DOHH2 (cell line): ENCODE measurements around the gene NETO1.

Experiments
- H3F3A ChIP-seq: fragments of 200-600 bp; sonication (generic), shearing (Covaris generic); 2 replicates; pipeline ENCODE4 v1.6.0; 2016; ENCODE audit warnings: antibody characterized with exemption, mild to moderate bottlenecking; ENCODE audit not compliant: control insufficient read depth, insufficient read depth
- H3K27ac ChIP-seq: fragments of 200-600 bp; sonication (generic); 2 replicates; pipeline ENCODE4 v1.5.1; 2014; ENCODE audit warnings: low read depth, mild to moderate bottlenecking, low read length, moderate library complexity
- H3K27me3 ChIP-seq: fragments of 200-600 bp; sonication (generic); 2 replicates; pipeline ENCODE4 v1.6.1; 2014; ENCODE audit warnings: mild to moderate bottlenecking, low read length, mixed read lengths; ENCODE audit not compliant: control insufficient read depth
- H3K36me3 ChIP-seq: fragments of 200-600 bp; sonication (generic); 2 replicates; pipeline ENCODE4 v1.6.1; 2014; ENCODE audit warnings: mild to moderate bottlenecking, low read length, moderate library complexity, mixed read lengths; ENCODE audit not compliant: control insufficient read depth
- H3K4me1 ChIP-seq: fragments of 200-600 bp; sonication (generic); 2 replicates; pipeline ENCODE4 v1.6.1; 2014; ENCODE audit warnings: mild to moderate bottlenecking, low read length, mixed read lengths; ENCODE audit not compliant: control insufficient read depth
- H3K4me2 ChIP-seq: fragments of 200-600 bp; sonication (generic); 2 replicates; pipeline ENCODE4 v1.6.0; 2014; ENCODE audit warnings: mild to moderate bottlenecking, low read length, moderate library complexity
- H3K4me3 ChIP-seq: fragments of 200-600 bp; sonication (generic); 2 replicates; pipeline ENCODE4 v1.5.1; 2014; ENCODE audit warnings: mild to moderate bottlenecking, low read length, mixed read lengths
- H3K79me2 ChIP-seq: fragments of 200-600 bp; sonication (generic); 2 replicates; pipeline ENCODE4 v1.6.1; 2014; ENCODE audit warnings: mild to moderate bottlenecking, low read length, mixed read lengths; ENCODE audit not compliant: control insufficient read depth
- H3K9me2 ChIP-seq: fragments of 200-600 bp; sonication (generic); replicated peaks from 2 replicates; pipeline ENCODE4 v1.6.1; 2014; ENCODE audit warnings: mild to moderate bottlenecking, low read length, mixed read lengths; ENCODE audit not compliant: control insufficient read depth
- H3K9me3 ChIP-seq: fragments of 200-600 bp; sonication (generic); 2 replicates; pipeline ENCODE4 v1.6.1; 2014; ENCODE audit warnings: antibody characterized with exemption, low read length, mixed read lengths; ENCODE audit not compliant: control insufficient read depth, insufficient read depth
- H4K20me1 ChIP-seq: fragments of 200-600 bp; sonication (generic); 2 replicates; pipeline ENCODE4 v1.6.0; 2014; ENCODE audit warnings: low read depth, mild to moderate bottlenecking, antibody characterized with exemption, low read length, moderate library complexity; ENCODE audit not compliant: control insufficient read depth, insufficient read depth
- EZH2phosphoT487 ChIP-seq: fragments of 200-600 bp; sonication (generic); IDR thresholded peaks from 2 replicates; pipeline ENCODE4 v1.6.1; 2017; ENCODE audit warnings: borderline replicate concordance, mild to moderate bottlenecking, antibody characterized with exemption, low read length, moderate library complexity, mixed read lengths
- TF ChIP-seq, protein P1 (sequence below): fragments of 200-600 bp; sonication (generic); IDR thresholded peaks from one replicate; pipeline ENCODE4 v1.5.1; 2014; ENCODE audit warnings: antibody characterized with exemption, mild to moderate bottlenecking, low read depth, low read length; ENCODE audit not compliant: poor library complexity, severe bottlenecking

NETO1 gene

DNA sequence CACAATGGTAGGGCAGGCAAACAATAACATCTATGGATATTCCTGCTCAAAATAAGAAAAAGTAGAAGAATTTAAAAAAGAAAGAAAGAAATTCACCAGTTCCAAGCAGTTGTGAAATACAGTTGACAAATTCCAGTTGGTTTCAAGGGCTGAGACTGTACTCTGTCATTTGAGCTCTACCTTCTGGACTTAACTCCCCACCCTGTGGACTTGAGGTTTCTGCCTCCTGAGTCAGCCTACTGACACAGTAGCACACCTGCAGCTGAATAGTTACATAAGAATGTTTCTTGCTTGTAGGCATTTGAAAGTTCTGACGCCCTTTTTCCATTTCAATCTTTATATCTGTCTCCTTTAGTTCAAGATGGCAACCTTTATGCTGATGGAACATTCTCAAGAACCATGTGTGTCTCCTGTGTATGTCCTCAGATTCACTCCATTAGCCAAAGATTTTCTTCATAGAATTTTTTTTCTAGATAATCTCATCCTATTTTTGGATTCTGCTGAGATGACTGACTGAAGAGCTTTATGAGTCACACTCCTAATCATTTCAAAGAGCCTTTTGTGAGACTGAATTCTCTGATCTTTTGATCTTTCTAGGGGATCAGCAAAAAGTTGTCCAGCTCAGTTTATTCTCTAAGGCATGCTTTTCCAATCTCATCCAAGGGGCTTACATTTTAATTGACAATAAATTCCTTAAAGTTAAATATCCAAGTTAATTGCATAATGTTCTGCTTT lies 19.1 kb downstream of the NETO1 start:
- no peaks in the 10 kb centered on the region for H3K36me3 ChIP-seq
- H3K9me3 ChIP-seq: no peaks in the 10 kb centered on the region
- no peak overlapping the region for H3K4me3 ChIP-seq
- no peak overlapping the region for H3K4me2 ChIP-seq
- no peaks in the 10 kb centered on the region for H3K27me3 ChIP-seq
- H4K20me1 ChIP-seq: no peaks in the 10 kb centered on the region
- no peaks in the 10 kb centered on the region for H3F3A ChIP-seq
- no peaks in the 10 kb centered on the region for H3K4me1 ChIP-seq
- no peak overlapping the region for H3K27ac ChIP-seq
- TF ChIP-seq, protein P1, sequence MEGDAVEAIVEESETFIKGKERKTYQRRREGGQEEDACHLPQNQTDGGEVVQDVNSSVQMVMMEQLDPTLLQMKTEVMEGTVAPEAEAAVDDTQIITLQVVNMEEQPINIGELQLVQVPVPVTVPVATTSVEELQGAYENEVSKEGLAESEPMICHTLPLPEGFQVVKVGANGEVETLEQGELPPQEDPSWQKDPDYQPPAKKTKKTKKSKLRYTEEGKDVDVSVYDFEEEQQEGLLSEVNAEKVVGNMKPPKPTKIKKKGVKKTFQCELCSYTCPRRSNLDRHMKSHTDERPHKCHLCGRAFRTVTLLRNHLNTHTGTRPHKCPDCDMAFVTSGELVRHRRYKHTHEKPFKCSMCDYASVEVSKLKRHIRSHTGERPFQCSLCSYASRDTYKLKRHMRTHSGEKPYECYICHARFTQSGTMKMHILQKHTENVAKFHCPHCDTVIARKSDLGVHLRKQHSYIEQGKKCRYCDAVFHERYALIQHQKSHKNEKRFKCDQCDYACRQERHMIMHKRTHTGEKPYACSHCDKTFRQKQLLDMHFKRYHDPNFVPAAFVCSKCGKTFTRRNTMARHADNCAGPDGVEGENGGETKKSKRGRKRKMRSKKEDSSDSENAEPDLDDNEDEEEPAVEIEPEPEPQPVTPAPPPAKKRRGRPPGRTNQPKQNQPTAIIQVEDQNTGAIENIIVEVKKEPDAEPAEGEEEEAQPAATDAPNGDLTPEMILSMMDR: no peak
- no peak for TF ChIP-seq EZH2phosphoT487
- no peaks in the 10 kb centered on the region for H3K79me2 ChIP-seq
- H3K9me2 ChIP-seq: no peaks in the 10 kb centered on the region

DNA sequence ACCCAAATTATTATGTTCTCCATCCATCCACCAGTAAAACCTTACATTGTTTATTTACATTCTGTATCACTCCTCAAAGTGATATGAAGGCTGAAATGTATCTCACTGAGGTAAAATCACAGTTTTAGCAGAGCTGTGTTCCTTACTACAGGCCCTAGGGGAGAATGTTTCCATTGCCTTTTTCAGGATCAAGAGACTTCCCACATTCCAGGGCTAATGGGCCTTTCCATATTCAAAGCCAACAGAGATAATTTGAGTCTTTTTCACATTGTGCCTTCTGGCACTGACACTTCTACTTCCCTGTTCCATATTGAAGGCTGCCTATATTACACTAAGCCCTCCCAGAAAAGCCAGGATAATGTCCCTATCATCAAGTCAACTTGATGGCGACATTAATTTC lies 20.0 kb downstream of the NETO1 start:
- H3K4me3 ChIP-seq: no peak overlapping the region
- H3K4me1 ChIP-seq: no peaks in the 10 kb centered on the region
- H3K9me3 ChIP-seq: no peaks in the 10 kb centered on the region
- no peaks in the 10 kb centered on the region for H3K9me2 ChIP-seq
- H3K27ac ChIP-seq: no peak overlapping the region
- H3K79me2 ChIP-seq: no peaks in the 10 kb centered on the region
- no peaks in the 10 kb centered on the region for H3K36me3 ChIP-seq
- no peaks in the 10 kb centered on the region for H3F3A ChIP-seq
- no peaks in the 10 kb centered on the region for H4K20me1 ChIP-seq
- TF ChIP-seq EZH2phosphoT487: no peak
- H3K27me3 ChIP-seq: no peaks in the 10 kb centered on the region
- H3K4me2 ChIP-seq: no peak overlapping the region

DNA sequence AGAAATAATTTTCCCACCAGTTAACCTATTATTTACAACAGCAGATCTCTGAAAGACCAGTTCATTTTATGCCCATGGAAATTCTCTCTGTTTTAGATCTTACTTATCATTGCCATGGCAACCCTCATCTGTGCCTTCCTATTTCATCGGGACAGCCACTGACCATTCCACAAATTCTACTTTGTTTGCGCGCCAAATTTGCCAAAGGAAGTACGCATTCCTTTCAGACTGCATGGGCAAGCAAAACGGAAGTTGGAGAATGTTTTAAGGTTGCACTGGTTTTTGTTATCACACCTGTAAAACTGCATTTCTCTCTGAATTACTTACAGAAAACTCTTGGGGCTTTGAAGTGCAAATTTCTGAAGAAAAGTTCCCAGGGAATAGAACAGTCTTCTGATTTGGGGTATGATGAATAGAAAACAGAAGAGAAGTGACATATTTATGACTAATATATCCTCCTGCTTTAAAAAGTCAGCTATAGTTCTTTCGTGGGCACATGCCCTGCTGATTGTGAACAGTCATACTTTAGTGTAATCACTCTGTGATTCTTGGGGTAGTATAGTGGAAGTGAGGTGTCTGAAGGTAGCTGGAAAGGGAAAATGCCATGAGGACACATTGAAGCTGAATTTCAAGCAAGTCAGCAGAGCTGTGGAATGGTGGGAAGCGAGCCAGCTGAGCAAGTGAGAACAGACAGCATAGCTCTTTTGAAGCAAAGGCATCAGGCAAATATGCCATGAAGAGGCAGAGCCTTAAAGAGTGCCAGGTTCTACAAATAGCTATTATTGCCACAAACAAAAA lies 20.9 kb downstream of the NETO1 start:
- H3K27ac ChIP-seq: no peak overlapping the region
- no peaks in the 10 kb centered on the region for H3K27me3 ChIP-seq
- TF ChIP-seq EZH2phosphoT487: no peak
- TF ChIP-seq, protein P1: no peak
- no peaks in the 10 kb centered on the region for H3K36me3 ChIP-seq
- H3K79me2 ChIP-seq: no peaks in the 10 kb centered on the region
- H3K4me2 ChIP-seq: no peak overlapping the region
- no peaks in the 10 kb centered on the region for H3F3A ChIP-seq
- H3K9me3 ChIP-seq: no peaks in the 10 kb centered on the region
- no peak overlapping the region for H3K4me3 ChIP-seq
- no peaks in the 10 kb centered on the region for H4K20me1 ChIP-seq
- no peaks in the 10 kb centered on the region for H3K9me2 ChIP-seq
- no peaks in the 10 kb centered on the region for H3K4me1 ChIP-seq

DNA sequence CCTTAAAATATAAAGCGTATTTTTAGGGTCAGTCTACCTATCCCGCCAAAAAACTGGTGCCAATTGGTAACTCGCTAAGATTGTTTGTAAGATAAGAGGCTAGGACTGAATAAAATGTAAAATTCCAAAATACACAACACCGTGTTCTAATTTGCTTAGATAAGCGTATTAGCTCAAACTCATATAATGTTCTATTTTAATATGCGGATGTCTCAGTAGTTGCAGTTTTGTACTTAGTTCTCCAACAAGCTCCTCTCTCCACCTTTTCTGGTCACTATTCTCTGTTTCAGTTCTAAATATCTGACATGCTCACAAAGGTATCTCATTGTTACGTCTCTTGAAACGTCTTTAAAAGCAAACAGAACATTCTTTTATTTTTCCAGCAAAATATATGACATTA lies 24.0 kb downstream of the NETO1 start:
- Histone ChIP-seq H3K9me3 (no peaks in the 10 kb centered on the region), H4K20me1 (no peaks in the 10 kb centered on the region), H3K36me3 (no peaks in the 10 kb centered on the region), H3K9me2 (no peaks in the 10 kb centered on the region), H3K4me3 (no peak overlapping the region), H3K27me3 (no peaks in the 10 kb centered on the region), H3K27ac (no peak overlapping the region), H3K79me2 (no peaks in the 10 kb centered on the region), H3F3A (no peaks in the 10 kb centered on the region), H3K4me1 (no peaks in the 10 kb centered on the region), H3K4me2 (no peak overlapping the region)
- no peak for TF ChIP-seq EZH2phosphoT487
- TF ChIP-seq, protein P1: no peak
